Chondrocyte (in vitro differentiated cells): Measurements from ENCODE around the gene CELA3B. TPM values are rescaled to one million over a fixed set of nuclear protein-coding genes. Genes with fewer than 3 reads are reported as not detected.
"Not testable (repeated sequence)": the region's sequence is repeated elsewhere in the genome, so short reads cannot be mapped to it uniquely, and the experiment has no call there.

Experiments
- DNase-seq: peaks from one replicate; pipeline ENCODE4 v3.0.0; 2021; ENCODE audit warnings: mixed read lengths, low spot score
- H3K27ac Mint-ChIP-seq: one replicate; pipeline ENCODE4 v1.8.0; 2021; ENCODE audit warnings: mild to moderate bottlenecking, moderate library complexity, mixed read lengths; ENCODE audit not compliant: unreplicated experiment
- H3K27me3 Mint-ChIP-seq: 2 replicates; pipeline ENCODE4 v1.8.0; 2021; ENCODE audit warnings: low read depth, mixed read lengths
- H3K36me3 Mint-ChIP-seq: 2 replicates; pipeline ENCODE4 v1.8.0; 2021; ENCODE audit warnings: low read depth, mixed read lengths
- H3K4me1 Mint-ChIP-seq: 2 replicates; pipeline ENCODE4 v1.8.0; 2021; ENCODE audit warnings: low read depth, mild to moderate bottlenecking, mixed read lengths
- H3K4me3 Mint-ChIP-seq: one replicate; pipeline ENCODE4 v1.8.0; 2021; ENCODE audit warnings: mild to moderate bottlenecking, moderate library complexity, mixed read lengths; ENCODE audit not compliant: unreplicated experiment
- H3K9me3 Mint-ChIP-seq: 2 replicates; pipeline ENCODE4 v1.8.0; 2021; ENCODE audit warnings: low read depth, mixed read lengths
- total RNA-seq: library from RNA; stranded (reverse); gene quantifications from 3 replicates; pipeline ENCODE4 v1.2.1, GENCODE V29; 2021
- TF ChIP-seq, protein P1 (sequence below): fragments of 200-600 bp; sonication (generic); IDR thresholded peaks from 2 replicates; pipeline ENCODE4 v1.5.0; 2021; ENCODE audit warnings: antibody characterized with exemption, mild to moderate bottlenecking, moderate library complexity

CELA3B gene
- total RNA-seq, 1 donor from 2014 or later: not detected

DNA sequence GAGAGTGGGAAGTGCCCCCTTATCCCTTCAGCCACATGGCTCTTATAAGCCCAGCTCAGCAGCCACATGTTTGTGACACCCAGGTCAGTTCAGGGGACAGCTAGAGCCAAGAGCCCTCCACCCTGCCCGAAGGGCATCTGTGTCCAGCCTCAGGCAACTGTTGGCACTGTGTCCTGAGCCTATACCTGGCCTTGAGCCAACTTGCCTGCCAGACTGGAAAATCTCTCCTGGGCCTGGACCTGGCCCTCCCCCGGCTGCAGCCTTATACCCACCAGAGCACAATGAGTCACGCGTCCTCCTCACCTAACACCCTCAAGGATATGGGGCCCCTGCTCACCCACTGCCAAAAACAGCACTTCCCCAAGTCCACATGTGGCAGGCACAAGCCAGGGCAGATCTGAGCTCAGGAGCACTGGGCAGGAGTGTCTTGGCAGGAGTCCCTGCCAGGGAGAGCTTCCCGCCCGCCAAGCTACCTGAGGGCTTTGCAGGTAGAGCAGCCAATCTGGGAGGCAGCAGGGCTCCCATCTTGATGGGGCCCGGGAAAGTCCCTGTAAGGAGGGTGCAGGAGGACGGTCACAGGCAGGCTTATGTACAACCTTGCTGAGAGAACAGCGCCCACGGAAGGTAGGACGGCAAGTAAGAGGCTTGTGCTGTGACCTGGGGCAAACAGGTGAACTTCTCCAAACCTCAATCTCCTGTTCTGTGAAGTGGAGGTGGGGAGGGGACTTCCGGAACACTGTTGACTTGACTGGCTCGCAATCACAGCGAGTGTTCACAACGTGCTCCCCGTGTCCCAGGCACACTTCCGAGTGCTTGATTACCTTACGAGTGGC lies 19.9 kb upstream of the CELA3B start:
- DNase-seq: peak; percentile 29
- H3K4me1 Mint-ChIP-seq: peaks cover 23% of the 10 kb centered on the region
- TF ChIP-seq, protein P1, sequence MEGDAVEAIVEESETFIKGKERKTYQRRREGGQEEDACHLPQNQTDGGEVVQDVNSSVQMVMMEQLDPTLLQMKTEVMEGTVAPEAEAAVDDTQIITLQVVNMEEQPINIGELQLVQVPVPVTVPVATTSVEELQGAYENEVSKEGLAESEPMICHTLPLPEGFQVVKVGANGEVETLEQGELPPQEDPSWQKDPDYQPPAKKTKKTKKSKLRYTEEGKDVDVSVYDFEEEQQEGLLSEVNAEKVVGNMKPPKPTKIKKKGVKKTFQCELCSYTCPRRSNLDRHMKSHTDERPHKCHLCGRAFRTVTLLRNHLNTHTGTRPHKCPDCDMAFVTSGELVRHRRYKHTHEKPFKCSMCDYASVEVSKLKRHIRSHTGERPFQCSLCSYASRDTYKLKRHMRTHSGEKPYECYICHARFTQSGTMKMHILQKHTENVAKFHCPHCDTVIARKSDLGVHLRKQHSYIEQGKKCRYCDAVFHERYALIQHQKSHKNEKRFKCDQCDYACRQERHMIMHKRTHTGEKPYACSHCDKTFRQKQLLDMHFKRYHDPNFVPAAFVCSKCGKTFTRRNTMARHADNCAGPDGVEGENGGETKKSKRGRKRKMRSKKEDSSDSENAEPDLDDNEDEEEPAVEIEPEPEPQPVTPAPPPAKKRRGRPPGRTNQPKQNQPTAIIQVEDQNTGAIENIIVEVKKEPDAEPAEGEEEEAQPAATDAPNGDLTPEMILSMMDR: no peak
- no peak overlapping the region for H3K27ac Mint-ChIP-seq
- H3K27me3 Mint-ChIP-seq: no peaks in the 10 kb centered on the region
- no peaks in the 10 kb centered on the region for H3K36me3 Mint-ChIP-seq
- no peak overlapping the region for H3K4me3 Mint-ChIP-seq
- H3K9me3 Mint-ChIP-seq: no peaks in the 10 kb centered on the region

DNA sequence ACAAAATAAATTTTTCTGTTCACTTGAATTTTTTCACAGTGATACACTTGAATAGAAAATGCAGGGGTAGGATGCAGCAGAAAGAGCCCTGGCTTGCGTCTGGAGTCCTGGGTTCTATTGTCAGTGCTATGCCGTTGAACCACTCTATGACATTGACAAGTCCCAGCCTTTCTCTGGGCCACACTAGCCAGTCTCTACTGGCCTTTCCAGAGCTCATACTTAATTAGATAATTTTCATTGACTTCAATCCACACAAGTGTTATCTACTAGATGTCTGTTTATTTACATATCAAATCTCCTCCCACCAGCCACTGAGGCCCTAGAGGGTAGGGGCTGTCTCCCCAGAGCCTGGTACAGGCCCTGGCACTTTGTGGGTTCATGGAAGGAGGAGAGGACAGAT lies 15.5 kb upstream of the CELA3B start:
- H3K27me3 Mint-ChIP-seq: no peaks in the 10 kb centered on the region
- H3K9me3 Mint-ChIP-seq: no peaks in the 10 kb centered on the region
- TF ChIP-seq, protein P1: no peak
- H3K27ac Mint-ChIP-seq: no peak overlapping the region
- H3K36me3 Mint-ChIP-seq: no peaks in the 10 kb centered on the region
- H3K4me1 Mint-ChIP-seq: peaks cover 19% of the 10 kb centered on the region
- no peak overlapping the region for H3K4me3 Mint-ChIP-seq
- DNase-seq: no peak

DNA sequence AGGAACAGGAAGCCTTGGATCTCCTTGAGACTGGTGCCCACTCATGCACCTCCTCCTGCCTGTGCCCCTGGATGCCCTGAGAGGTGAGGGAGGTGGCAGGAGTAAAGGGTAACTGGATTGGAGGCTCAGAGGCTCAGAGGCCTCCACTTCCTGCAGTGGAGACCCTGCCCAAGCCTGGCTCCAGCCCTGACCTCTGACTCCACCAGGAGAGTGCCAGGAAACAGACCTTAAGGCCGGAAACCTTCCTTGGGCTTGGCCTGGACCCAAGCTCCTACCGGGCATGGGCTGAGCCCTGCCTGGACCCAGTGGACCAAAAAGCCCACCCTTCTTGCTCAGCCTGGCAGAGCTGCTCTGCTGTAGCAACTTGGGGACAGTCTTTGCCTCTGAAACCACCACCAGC lies 15.0 kb upstream of the CELA3B start:
- Mint-ChIP-seq H3K4me1 (peaks cover 14% of the 10 kb centered on the region), H3K9me3 (no peaks in the 10 kb centered on the region), H3K36me3 (no peaks in the 10 kb centered on the region), H3K4me3 (no peak overlapping the region), H3K27me3 (no peaks in the 10 kb centered on the region), H3K27ac (no peak overlapping the region)
- TF ChIP-seq, protein P1: no peak
- no peak for DNase-seq

DNA sequence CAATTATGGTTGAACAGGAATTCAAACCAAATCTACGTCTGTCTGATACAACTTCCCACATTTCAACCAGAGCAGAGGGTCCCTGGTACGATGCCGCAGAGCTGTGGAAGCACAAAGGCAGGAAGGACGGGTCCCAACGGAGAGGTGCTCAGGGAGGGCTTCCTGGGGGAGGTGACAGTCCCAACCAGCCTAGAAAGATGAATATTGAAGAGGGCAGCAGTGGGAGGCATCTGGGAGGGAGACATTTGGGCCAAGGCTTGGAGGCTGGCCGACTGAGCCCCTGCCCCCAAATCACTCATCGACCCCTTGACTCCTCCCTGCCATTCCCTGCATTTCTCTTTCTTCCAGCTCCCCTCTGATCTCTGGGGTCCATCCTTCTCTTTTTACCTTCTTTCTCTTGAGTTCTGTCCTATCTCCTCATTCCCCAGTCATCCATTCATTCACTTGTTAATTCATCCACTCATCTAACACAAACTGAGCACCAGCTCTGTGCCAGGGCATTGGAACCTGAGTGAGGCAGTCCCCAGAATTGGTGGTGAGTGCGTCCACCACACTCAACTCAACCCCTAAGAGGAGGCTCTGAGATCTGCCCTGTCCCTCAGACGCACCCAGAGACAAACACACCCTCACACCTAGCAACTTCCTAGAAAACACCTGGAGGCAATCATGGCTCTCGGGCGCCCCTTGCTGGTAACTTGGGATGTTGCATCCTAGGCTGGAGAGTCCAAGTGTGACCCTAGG lies 13.2 kb upstream of the CELA3B start:
- Mint-ChIP-seq H3K9me3 (no peaks in the 10 kb centered on the region), H3K4me3 (no peak overlapping the region), H3K36me3 (no peaks in the 10 kb centered on the region), H3K4me1 (peaks cover 3% of the 10 kb centered on the region), H3K27me3 (no peaks in the 10 kb centered on the region), H3K27ac (no peak overlapping the region)
- peak; percentile 59 for DNase-seq
- TF ChIP-seq, protein P1: peak; percentile 94

DNA sequence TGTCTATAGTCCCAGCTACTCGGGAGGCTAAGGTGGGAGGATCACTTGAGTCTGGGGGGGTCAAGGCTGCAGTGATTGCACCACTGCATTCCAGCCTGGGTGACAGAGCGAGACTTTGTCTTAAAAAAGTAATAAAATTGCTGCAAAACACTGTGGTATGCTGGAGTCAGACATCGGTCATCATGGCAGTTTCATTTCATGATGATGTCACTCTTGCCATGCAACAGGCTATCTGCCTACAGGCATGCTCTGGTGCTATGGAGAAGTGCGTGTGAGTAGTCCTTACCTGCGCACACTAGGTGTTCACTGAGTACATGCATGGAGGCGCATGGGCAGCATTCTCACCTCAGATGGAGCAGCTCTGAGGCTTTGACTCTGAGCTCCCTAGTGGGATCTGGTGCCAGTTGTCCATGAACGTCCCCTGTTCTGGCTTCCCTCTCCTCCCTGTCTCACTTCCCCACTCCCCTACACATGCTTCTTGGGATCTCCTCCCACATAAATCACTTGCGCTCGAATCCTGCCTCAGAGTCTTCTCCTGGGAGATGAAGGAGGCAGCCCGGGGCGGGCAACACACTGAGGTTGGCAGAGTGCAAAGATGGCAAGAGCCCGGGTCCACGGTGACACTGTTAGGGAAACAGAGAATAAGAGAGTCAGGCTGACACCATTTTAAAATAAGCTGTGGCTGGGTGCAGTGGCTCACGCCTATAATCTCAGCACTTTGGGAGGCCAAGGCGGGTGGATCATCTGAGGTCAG lies 10.4 kb upstream of the CELA3B start:
- Mint-ChIP-seq H3K36me3 (no peaks in the 10 kb centered on the region), H3K27ac (no peak overlapping the region), H3K4me3 (no peak overlapping the region), H3K9me3 (no peaks in the 10 kb centered on the region), H3K4me1 (peaks cover 3% of the 10 kb centered on the region), H3K27me3 (no peaks in the 10 kb centered on the region)
- DNase-seq: peak; percentile 49
- TF ChIP-seq, protein P1: no peak

DNA sequence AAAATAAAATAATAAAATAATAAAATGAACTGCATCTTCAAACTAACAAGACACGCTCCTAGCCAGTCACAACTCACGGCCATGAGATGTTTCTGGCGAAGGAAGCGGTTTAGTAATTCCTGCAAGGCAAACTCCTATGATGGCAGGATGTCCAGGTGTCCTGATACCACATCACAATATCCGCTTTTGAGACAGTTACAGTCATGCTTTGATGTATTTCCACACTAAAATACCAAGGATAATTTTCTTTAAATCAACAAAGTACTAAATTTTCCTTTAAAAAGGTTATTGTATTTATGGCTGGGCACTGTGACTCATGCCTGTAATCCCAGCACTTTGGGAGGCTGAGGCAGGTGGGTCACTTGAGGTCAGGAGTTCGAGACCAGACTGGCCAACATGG lies 9.6 kb upstream of the CELA3B start:
- not testable (repeated sequence) for H3K4me3 Mint-ChIP-seq, H3K27ac Mint-ChIP-seq, H3K27me3 Mint-ChIP-seq, H3K9me3 Mint-ChIP-seq, H3K4me1 Mint-ChIP-seq, H3K36me3 Mint-ChIP-seq, DNase-seq

DNA sequence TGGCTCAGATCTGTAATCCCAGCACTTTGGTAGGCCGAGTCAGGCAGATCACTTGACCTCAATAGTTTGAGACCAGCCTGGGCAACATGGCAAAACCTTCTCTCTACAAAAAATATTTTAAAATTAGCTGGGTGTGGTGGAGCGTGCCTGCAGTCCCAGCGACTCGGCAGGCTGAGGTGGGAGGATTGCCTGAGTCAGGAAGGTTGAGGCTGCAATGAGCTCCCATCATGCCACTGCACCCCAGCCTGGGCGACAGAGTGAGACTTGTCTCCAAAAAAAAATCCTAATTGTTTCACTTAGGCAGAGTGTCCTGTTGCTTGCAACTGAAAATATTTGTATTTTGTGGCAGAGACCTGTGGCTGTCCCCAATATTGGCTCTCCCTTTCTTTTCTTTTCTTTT lies 7.8 kb upstream of the CELA3B start:
- not testable (repeated sequence) for DNase-seq, H3K4me1 Mint-ChIP-seq, H3K9me3 Mint-ChIP-seq, H3K4me3 Mint-ChIP-seq, H3K27me3 Mint-ChIP-seq, H3K27ac Mint-ChIP-seq, H3K36me3 Mint-ChIP-seq
